NCI-H2107 treated with DMSO at 0.1 percent for 48 hours (cell line): Measurements from ENCODE around the gene YKT6.
A peak's percentile ranks its signal among the peaks of the same experiment; 100 is the strongest.
"Not testable (repeated sequence)": the region's sequence is repeated elsewhere in the genome, so short reads cannot be mapped to it uniquely, and the experiment has no call there.

Experiments
- DNase-seq: peaks from one replicate; lab custom pipeline; 2025; ENCODE audit not compliant: unreplicated experiment; lab: John Stamatoyannopoulos, UW

YKT6 gene

DNA sequence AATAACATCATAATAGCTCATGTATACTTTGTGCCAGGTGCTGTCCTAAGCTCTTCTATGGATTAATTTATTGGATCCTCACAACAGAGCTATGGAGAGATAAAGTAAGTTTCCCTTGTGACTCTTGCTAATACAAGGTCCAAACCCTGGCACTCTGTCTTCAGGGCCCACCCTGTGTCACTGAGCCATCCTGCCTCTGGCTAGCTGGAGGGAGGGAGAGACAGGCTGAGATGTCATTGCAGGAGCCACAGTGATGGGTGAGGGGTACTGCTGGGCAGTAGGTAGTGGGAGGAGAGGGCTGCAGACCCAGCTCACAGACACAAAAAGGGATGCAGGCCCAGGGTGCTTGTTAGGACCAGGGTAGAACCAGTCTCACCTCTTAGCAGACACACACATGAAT lies 28.4 kb upstream of the YKT6 start:
- DNase-seq = no peak

GRCh38 chr7:44172803-44173424 lies 27.9 kb upstream of the YKT6 start:
- DNase-seq = peak; percentile 96

- DNase-seq = no peak
Measured at GRCh38 chr7:44173911-44174693, 26.7 kb upstream of the YKT6 start.

DNA sequence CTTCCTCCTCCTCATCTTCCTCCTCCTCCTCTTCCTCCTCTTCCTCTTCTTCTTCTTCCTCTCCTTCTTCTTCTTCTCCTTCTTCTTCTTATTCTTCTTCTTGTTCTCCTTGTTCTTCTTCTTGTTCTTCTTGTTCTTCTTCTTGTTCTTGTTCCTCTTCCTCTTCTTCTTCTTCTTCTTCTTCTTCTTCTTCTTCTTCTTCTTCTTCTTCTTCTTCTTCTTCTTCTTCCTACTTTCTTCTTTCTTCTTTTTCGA lies 26.2 kb upstream of the YKT6 start:
- not testable (repeated sequence) for DNase-seq

GRCh38 chr7:44175730-44176129 lies 25.0 kb upstream of the YKT6 start:
- DNase-seq = no peak

DNA sequence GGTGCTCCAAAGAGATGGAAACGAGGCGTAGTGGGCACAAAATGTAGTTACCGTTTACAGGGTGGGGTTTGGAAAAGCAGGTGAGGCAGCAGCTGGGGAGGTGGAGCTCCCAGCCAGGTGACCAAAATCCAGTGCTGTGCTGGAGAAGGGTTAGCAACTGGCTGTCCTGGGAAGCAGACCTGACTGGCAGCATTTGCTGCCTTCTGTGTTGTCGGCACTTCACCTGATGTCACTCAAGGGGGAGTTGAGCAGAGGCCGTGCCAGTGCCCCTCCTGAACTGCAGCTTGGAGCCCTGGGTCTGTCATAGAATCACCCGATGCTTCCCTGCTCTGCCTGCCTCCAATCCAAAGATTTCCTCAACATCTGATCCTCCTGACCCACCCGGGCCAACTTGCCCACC lies 24.3 kb upstream of the YKT6 start:
- DNase-seq = no peak

DNA sequence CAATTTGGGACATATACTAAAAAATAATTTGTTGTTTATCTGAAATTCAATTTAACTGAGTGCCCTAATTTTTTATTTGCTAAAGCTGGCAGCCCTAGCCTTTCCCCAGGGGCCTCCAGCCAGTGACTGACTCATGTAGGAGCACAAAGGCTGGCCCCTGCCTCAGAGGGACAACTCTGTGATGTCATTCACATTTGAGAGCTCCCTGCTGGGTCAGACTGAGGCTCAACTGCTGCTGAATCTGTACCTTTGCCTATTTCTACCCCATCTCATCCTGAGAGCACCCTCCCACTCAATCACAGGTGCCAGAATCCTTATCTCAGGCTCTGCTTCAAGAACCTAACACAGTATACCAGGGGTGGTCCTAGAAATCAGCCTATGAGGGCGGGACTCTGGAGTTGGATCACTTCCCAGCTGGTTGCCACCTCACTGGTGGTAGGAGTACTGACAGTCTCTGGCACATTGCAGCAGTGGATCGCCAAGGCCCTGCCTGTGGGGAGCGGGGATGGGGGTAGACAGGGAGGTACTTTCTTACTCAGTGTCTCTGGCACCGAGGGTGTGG lies 23.1 kb upstream of the YKT6 start:
- DNase-seq = peak; percentile 37

DNA sequence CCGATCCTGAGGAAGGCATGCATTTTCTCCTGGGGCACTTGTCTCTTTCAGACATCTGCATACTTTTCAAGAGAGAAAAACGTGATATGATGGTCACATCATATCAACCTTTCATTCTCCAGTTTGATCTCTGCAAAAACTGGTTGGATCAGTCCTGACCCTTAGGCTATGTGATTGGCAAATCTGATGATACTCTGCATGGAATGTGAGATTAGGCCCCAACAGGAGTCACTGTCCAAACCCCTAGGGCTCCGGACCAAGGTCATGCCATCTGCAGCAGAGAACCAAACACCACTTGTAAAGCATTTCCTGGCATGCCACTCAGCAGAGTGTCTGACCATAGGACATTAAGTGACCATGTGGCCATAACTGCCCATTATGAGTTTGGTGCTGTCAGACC lies 20.1 kb upstream of the YKT6 start:
- no peak for DNase-seq

DNA sequence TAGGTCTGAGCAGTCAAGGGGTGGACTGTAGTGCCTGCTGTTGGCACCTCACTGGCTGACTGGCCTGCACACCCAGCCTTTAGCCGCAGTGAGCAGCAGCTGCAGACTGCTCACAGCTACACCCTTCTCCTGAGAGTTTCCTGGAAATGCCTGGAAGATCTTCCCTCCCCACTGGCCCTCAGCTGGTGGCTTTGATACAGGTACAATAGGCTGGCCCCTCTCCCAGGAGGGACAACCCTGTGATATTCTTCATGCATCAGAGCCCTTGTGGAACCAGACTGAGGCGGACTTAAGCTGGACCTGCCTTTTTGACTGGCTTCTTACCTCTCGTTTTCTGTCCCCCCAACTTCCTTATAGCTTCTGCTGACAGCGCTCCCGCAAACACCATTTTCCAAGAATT lies 18.0 kb upstream of the YKT6 start:
- DNase-seq = no peak

GRCh38 chr7:44183386-44183785 lies 17.4 kb upstream of the YKT6 start:
- no peak for DNase-seq

GRCh38 chr7:44184206-44184872 lies 16.4 kb upstream of the YKT6 start:
- DNase-seq = peak; percentile 32

GRCh38 chr7:44184873-44185446 lies 15.8 kb upstream of the YKT6 start:
- peak; percentile 32 for DNase-seq

DNA sequence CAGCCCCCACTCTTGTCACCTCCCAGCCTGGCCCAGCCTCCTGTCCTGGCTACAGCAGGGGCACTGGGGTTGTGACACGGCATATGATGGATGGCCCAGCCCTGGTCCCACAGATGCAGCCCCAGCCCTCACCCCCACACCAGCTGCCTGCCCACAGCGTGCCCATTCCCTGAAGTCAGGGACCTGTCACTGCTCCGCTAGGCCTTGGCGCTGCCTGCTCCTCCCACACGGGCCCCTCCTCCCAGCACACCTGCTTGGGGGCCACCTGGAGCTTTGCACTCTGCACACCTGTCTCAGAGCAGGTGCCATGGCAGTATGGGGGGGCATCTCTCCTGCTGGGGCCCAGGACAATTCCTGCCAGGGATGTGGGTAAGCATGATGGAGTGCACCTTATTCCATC lies 15.0 kb upstream of the YKT6 start:
- DNase-seq = peak; percentile 44

DNA sequence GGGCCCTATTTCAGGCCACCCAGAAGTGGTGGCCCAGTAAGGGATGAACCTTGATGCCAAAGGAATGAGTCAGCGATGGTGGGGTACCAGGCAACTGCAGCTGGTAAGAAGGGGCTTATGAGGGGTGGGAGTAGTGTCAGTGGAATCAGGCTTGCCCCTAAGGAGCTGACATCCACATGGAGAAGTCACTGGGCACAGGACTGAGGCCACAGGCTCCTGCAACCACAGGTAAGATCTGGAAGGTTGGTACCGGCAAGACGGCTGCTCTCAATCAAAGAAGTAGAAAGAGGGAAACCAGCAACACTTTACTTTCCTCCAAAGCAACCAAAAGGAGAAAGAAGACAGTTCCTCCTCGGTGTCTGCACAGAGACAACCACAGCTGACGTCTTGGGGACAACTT lies 14.0 kb upstream of the YKT6 start:
- DNase-seq = no peak

DNA sequence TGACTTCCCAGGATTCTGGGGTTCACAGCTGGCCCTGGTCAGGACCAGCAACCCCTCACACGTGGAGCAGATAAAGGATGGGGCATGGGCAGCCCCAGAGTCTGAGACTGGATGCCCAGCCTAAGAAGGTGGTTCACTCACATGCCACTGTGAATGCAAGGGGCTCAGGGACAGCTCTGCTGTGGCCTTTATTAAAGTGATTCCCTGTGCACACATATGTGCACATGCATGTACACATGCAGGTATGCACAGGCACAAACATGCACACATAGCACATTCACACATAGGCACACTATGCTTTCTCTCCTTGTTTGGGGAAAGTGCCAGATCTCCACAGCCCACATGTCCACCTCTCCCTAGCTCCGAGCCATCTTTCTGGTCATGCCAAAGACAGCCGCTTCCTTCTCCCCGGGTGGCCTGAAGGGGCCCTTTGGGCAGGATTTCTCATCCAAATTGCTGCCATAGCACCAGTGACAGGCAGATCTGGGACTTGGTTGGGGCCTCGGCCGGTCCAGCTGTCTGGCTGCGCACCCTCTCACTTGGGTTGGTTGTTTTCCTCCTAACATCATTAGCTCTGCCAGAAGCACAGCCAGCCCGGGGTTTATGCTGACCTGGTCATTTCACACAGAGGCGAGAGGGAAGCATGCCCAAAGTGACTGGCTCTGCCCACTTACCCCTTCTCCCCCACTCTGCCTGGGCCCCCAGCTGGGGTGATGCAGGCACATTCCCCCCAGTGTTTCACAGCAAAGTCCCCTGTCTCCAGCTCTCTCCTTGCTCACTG lies 13.0 kb upstream of the YKT6 start:
- no peak for DNase-seq

- DNase-seq = no peak
Measured at GRCh38 chr7:44188480-44189225, 12.1 kb upstream of the YKT6 start.

DNA sequence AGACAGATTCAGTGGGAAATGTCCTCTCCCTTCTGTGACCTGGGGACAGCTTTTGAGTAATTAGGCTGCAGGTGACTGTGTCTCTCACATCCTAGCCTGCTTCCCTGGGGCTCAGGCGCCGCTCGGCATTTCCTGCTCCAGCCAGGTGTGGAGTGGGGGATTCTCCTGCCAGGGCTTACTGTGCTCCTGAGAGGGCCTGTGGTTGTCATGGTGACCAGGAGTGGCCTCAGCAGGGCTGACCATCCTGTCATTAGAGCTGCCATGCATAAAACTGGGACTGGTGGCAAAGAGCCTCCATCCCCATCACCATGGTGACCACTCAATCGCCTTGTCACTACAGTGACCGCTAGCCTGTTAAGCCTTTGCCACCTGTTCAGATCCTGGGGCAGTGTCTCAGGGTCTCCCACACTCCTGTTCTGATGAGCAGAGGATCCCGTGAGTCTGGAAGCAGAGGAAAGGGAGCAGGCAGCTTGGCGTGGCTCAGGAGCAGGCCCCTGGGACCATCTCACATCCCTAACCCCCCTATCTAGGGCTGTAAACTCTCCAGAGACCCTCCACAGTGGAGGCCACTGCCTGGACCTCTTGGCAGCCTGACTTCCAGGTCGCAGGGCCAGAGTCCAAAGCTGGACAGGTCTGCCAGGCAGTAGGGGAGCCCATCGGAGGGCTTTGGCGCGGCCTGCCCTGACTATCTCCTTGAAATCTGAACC lies 11.3 kb upstream of the YKT6 start, which contains the start of gene GCK:
Gene GCK (minus strand): TSS at position 154 of the 707 bp plus-strand sequence. CDS start 486 bp downstream, outside the sequence.
- DNase-seq = peak; percentile 1

DNA sequence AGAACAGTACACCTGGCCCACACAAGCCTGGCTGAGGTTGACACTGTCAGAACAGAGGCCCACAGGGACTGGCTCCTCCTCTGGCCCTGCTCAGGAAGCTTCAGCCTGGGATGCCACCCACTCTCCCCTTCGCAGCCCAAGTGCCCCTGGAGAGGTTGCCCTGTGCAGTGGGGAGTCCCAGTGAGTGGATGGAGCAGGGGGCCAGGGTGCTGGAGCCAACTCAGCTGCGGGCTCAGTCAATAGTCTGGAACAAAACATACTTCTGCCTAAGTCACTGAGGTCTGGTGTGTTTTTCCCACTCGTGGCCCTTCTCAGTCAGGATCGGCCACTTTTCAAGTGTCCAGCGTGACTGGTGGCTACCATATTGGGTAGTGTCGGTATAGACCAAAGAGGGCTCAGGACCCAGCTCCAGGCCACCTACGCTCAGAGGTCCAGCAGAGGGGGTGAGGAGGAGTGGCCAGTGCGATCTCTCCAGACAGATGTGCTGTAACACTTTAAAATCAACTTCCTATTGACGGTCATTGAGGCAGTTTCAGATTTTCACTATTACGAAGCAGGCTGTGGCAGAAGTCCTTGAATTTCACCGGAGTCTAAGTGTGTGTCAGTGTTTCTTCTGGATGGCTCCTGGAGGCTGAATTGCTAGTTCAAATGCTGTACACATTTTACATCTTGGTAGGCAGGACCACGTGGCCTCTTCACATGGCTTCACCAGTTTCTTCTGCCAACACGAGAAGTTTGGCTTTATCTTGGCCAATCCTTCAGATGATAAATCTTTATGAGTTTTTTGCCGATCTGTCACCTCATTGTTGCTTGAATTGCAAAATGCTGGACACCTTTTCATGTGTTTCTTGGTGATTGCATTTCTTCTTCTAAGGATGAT lies 10.5 kb upstream of the YKT6 start:
- DNase-seq = no peak

GRCh38 chr7:44191171-44191570 lies 9.6 kb upstream of the YKT6 start:
- no peak for DNase-seq
